HEK293 (cell line): Measurements from ENCODE around the gene FAM76A.

Experiments
- OVOL3 ChIP-seq: fragments of 450-650 bp; formaldehyde crosslinking; IDR thresholded peaks from 2 replicates; pipeline ENCODE4 v1.5.1; 2016; ENCODE audit warnings: missing biosample characterization, missing genetic modification characterization
- ZBTB1 ChIP-seq: fragments of 450-650 bp; formaldehyde crosslinking; IDR thresholded peaks from 2 replicates; pipeline ENCODE4 v1.5.1; 2016; ENCODE audit warnings: missing biosample characterization, missing genetic modification characterization
- ZBTB21 ChIP-seq: fragments of 450-650 bp; formaldehyde crosslinking; IDR thresholded peaks from 2 replicates; pipeline ENCODE4 v1.5.1; 2017; ENCODE audit warnings: missing biosample characterization, missing genetic modification characterization
- ZNF140 ChIP-seq: fragments of 450-650 bp; formaldehyde crosslinking; IDR thresholded peaks from 2 replicates; pipeline ENCODE4 v1.5.1; 2016; ENCODE audit warnings: missing biosample characterization, missing genetic modification characterization
- ZNF202 ChIP-seq: fragments of 450-650 bp; formaldehyde crosslinking; IDR thresholded peaks from 2 replicates; pipeline ENCODE4 v1.5.1; 2016; ENCODE audit warnings: missing biosample characterization, missing genetic modification characterization, borderline replicate concordance
- ZNF223 ChIP-seq: fragments of 450-650 bp; formaldehyde crosslinking; IDR thresholded peaks from 2 replicates; pipeline ENCODE4 v1.5.1; 2016; ENCODE audit warnings: missing biosample characterization, missing genetic modification characterization
- ZNF341 ChIP-seq: fragments of 450-650 bp; formaldehyde crosslinking; IDR thresholded peaks from 2 replicates; pipeline ENCODE4; 2016; ENCODE audit warnings: low read depth, missing biosample characterization, missing genetic modification characterization
- ZNF394 ChIP-seq: fragments of 450-650 bp; formaldehyde crosslinking; IDR thresholded peaks from 2 replicates; pipeline ENCODE4 v1.5.1; 2016; ENCODE audit warnings: missing biosample characterization, missing genetic modification characterization, mild to moderate bottlenecking, moderate library complexity, borderline replicate concordance
- ZNF404 ChIP-seq: fragments of 450-650 bp; formaldehyde crosslinking; IDR thresholded peaks from 2 replicates; pipeline ENCODE4 v1.5.1; 2017; ENCODE audit warnings: missing biosample characterization, missing genetic modification characterization
- ZNF501 ChIP-seq: fragments of 450-650 bp; formaldehyde crosslinking; IDR thresholded peaks from 2 replicates; pipeline ENCODE4 v1.5.1; 2016; ENCODE audit warnings: missing biosample characterization, missing genetic modification characterization
- ZNF529 ChIP-seq: fragments of 450-650 bp; formaldehyde crosslinking; IDR thresholded peaks from 2 replicates; pipeline ENCODE4 v1.5.1; 2017; ENCODE audit warnings: missing genetic modification characterization, missing biosample characterization; ENCODE audit not compliant: insufficient replicate concordance
- ZNF530 ChIP-seq: fragments of 450-650 bp; formaldehyde crosslinking; IDR thresholded peaks from 2 replicates; pipeline ENCODE4 v1.5.1; 2016; ENCODE audit warnings: low read depth, missing biosample characterization, missing genetic modification characterization
- ZNF560 ChIP-seq: fragments of 450-650 bp; formaldehyde crosslinking; IDR thresholded peaks from 2 replicates; pipeline ENCODE4 v1.5.1; 2017; ENCODE audit warnings: missing biosample characterization, missing genetic modification characterization, borderline replicate concordance
- ZNF654 ChIP-seq: fragments of 450-650 bp; formaldehyde crosslinking; IDR thresholded peaks from 2 replicates; pipeline ENCODE4 v1.5.1; 2016; ENCODE audit warnings: low read depth, missing biosample characterization, missing genetic modification characterization
- ZNF664 ChIP-seq: fragments of 450-650 bp; formaldehyde crosslinking; IDR thresholded peaks from 2 replicates; pipeline ENCODE4 v1.5.1; 2016; ENCODE audit warnings: missing biosample characterization, missing genetic modification characterization
- ZNF791 ChIP-seq: fragments of 450-650 bp; formaldehyde crosslinking; IDR thresholded peaks from 2 replicates; pipeline ENCODE4 v1.5.1; 2016; ENCODE audit warnings: missing biosample characterization, missing genetic modification characterization
- ZSCAN23 ChIP-seq: fragments of 450-650 bp; formaldehyde crosslinking; IDR thresholded peaks from 2 replicates; pipeline ENCODE4 v1.5.1; 2016; ENCODE audit warnings: missing biosample characterization, missing genetic modification characterization
- TF ChIP-seq, protein P1 (sequence below): fragments of 450-650 bp; formaldehyde crosslinking; IDR thresholded peaks from 2 replicates; pipeline ENCODE4 v1.5.1; 2016; ENCODE audit warnings: missing biosample characterization, missing genetic modification characterization
- TF ChIP-seq, protein P2 (sequence below): fragments of 450-650 bp; formaldehyde crosslinking; conservative IDR thresholded peaks from 2 replicates; pipeline ENCODE4 v1.5.1; 2016; ENCODE audit warnings: low read depth, missing biosample characterization, missing genetic modification characterization
- TF ChIP-seq, protein P3 (sequence below): fragments of 450-650 bp; formaldehyde crosslinking; IDR thresholded peaks from 2 replicates; pipeline ENCODE4 v1.5.1; 2016; ENCODE audit warnings: missing biosample characterization, missing genetic modification characterization
- TF ChIP-seq, protein P4 (sequence below): fragments of 450-650 bp; formaldehyde crosslinking; conservative IDR thresholded peaks from 2 replicates; pipeline ENCODE4 v1.5.1; 2016; ENCODE audit warnings: low read depth, missing biosample characterization, missing genetic modification characterization
- TF ChIP-seq, protein P5 (sequence below): fragments of 450-650 bp; formaldehyde crosslinking; IDR thresholded peaks from 2 replicates; pipeline ENCODE4 v1.5.1; 2016; ENCODE audit warnings: missing biosample characterization, missing genetic modification characterization

The FAM76A gene

DNA sequence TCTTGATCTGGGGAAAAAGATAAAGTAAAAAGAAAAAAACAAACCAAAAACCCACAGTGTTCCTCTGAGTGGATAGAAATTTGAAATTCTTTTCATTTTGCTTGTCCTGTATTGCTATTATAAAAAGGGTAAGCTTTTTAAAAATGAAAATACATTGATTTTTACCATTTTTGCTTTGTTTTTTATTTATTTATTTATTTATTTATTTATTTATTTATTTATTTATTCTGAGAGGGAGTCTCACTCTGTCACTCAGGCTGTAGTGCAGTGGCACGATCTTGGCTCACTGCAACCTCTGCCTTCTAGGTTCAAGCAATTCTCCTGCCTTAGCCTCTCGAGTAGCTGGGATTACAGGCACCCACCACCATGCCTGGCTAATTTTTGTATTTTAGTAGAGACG, 82.4 kb downstream of the FAM76A start (continued):
- TF ChIP-seq, protein P1, sequence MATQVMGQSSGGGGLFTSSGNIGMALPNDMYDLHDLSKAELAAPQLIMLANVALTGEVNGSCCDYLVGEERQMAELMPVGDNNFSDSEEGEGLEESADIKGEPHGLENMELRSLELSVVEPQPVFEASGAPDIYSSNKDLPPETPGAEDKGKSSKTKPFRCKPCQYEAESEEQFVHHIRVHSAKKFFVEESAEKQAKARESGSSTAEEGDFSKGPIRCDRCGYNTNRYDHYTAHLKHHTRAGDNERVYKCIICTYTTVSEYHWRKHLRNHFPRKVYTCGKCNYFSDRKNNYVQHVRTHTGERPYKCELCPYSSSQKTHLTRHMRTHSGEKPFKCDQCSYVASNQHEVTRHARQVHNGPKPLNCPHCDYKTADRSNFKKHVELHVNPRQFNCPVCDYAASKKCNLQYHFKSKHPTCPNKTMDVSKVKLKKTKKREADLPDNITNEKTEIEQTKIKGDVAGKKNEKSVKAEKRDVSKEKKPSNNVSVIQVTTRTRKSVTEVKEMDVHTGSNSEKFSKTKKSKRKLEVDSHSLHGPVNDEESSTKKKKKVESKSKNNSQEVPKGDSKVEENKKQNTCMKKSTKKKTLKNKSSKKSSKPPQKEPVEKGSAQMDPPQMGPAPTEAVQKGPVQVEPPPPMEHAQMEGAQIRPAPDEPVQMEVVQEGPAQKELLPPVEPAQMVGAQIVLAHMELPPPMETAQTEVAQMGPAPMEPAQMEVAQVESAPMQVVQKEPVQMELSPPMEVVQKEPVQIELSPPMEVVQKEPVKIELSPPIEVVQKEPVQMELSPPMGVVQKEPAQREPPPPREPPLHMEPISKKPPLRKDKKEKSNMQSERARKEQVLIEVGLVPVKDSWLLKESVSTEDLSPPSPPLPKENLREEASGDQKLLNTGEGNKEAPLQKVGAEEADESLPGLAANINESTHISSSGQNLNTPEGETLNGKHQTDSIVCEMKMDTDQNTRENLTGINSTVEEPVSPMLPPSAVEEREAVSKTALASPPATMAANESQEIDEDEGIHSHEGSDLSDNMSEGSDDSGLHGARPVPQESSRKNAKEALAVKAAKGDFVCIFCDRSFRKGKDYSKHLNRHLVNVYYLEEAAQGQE (tag by site-specific recombination) = peak; percentile 78
- TF ChIP-seq ZNF341 (tag by site-specific recombination) = peak; percentile 24; the same call in 1 of the 2 replicates
- TF ChIP-seq ZNF560 (tag by site-specific recombination) = peak; percentile 85; the same call in 1 of the 2 replicates
- peak; percentile 63; the same call in 1 of the 2 replicates for TF ChIP-seq ZSCAN23 (tag by site-specific recombination)
- TF ChIP-seq ZNF202 = peak; percentile 75; the same call in 1 of the 2 replicates
- TF ChIP-seq ZNF664 (tag by site-specific recombination) = peak; percentile 84
- TF ChIP-seq, protein P2, sequence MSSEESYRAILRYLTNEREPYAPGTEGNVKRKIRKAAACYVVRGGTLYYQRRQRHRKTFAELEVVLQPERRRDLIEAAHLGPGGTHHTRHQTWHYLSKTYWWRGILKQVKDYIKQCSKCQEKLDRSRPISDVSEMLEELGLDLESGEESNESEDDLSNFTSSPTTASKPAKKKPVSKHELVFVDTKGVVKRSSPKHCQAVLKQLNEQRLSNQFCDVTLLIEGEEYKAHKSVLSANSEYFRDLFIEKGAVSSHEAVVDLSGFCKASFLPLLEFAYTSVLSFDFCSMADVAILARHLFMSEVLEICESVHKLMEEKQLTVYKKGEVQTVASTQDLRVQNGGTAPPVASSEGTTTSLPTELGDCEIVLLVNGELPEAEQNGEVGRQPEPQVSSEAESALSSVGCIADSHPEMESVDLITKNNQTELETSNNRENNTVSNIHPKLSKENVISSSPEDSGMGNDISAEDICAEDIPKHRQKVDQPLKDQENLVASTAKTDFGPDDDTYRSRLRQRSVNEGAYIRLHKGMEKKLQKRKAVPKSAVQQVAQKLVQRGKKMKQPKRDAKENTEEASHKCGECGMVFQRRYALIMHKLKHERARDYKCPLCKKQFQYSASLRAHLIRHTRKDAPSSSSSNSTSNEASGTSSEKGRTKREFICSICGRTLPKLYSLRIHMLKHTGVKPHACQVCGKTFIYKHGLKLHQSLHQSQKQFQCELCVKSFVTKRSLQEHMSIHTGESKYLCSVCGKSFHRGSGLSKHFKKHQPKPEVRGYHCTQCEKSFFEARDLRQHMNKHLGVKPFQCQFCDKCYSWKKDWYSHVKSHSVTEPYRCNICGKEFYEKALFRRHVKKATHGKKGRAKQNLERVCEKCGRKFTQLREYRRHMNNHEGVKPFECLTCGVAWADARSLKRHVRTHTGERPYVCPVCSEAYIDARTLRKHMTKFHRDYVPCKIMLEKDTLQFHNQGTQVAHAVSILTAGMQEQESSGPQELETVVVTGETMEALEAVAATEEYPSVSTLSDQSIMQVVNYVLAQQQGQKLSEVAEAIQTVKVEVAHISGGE (tag by site-specific recombination) = peak; percentile 86
- peak; percentile 61 for TF ChIP-seq ZBTB21 (tag by site-specific recombination)
- peak; percentile 73 for TF ChIP-seq ZNF529 (tag by site-specific recombination)
- peak; percentile 71; the same call in 1 of the 2 replicates for TF ChIP-seq ZNF530 (tag by site-specific recombination)
- TF ChIP-seq ZNF404 (tag by site-specific recombination) = peak; percentile 85
- peak; percentile 98 for TF ChIP-seq ZNF394
- TF ChIP-seq OVOL3 (tag by site-specific recombination) = peak; percentile 46; the same call in 1 of the 2 replicates
- TF ChIP-seq ZNF501 (tag by site-specific recombination) = peak; percentile 44; the same call in 1 of the 2 replicates
- TF ChIP-seq, protein P3, sequence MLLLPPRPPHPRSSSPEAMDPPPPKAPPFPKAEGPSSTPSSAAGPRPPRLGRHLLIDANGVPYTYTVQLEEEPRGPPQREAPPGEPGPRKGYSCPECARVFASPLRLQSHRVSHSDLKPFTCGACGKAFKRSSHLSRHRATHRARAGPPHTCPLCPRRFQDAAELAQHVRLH (tag by site-specific recombination) = peak; percentile 65; the same call in 1 of the 2 replicates
- peak; percentile 79 for TF ChIP-seq ZBTB1 (tag by site-specific recombination)
- 0 out of 2 replicates have a peak, but pooled peaks have one; percentile 31 for TF ChIP-seq ZNF223 (tag by site-specific recombination)
- TF ChIP-seq, protein P4, sequence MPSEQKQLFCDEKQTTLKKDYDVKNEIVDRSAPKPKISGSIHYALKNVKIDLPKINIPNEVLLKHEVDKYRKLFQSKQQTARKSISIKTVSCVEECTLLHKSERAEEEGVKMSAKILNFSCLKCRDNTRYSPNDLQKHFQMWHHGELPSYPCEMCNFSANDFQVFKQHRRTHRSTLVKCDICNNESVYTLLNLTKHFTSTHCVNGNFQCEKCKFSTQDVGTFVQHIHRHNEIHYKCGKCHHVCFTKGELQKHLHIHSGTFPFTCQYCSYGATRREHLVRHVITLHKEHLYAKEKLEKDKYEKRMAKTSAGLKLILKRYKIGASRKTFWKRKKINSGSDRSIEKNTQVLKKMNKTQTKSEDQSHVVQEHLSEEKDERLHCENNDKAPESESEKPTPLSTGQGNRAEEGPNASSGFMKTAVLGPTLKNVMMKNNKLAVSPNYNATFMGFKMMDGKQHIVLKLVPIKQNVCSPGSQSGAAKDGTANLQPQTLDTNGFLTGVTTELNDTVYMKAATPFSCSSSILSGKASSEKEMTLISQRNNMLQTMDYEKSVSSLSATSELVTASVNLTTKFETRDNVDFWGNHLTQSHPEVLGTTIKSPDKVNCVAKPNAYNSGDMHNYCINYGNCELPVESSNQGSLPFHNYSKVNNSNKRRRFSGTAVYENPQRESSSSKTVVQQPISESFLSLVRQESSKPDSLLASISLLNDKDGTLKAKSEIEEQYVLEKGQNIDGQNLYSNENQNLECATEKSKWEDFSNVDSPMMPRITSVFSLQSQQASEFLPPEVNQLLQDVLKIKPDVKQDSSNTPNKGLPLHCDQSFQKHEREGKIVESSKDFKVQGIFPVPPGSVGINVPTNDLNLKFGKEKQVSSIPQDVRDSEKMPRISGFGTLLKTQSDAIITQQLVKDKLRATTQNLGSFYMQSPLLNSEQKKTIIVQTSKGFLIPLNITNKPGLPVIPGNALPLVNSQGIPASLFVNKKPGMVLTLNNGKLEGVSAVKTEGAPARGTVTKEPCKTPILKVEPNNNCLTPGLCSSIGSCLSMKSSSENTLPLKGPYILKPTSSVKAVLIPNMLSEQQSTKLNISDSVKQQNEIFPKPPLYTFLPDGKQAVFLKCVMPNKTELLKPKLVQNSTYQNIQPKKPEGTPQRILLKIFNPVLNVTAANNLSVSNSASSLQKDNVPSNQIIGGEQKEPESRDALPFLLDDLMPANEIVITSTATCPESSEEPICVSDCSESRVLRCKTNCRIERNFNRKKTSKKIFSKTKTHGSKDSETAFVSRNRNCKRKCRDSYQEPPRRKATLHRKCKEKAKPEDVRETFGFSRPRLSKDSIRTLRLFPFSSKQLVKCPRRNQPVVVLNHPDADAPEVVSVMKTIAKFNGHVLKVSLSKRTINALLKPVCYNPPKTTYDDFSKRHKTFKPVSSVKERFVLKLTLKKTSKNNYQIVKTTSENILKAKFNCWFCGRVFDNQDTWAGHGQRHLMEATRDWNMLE (tag by site-specific recombination) = peak; percentile 97
- peak; percentile 65; the same call in 1 of the 2 replicates for TF ChIP-seq ZNF791
- peak; percentile 46 for TF ChIP-seq ZNF654
- TF ChIP-seq, protein P5, sequence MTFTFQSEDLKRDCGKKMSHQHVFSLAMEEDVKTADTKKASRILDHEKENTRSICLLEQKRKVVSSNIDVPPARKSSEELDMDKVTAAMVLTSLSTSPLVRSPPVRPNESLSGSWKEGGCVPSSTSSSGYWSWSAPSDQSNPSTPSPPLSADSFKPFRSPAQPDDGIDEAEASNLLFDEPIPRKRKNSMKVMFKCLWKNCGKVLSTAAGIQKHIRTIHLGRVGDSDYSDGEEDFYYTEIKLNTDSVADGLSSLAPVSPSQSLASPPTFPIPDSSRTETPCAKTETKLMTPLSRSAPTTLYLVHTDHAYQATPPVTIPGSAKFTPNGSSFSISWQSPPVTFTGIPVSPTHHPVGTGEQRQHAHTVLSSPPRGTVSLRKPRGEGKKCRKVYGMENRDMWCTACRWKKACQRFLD (tag by site-specific recombination) = 0 out of 2 replicates have a peak, but pooled peaks have one; percentile 45
- peak; percentile 93 for TF ChIP-seq ZNF140 (tag by site-specific recombination)
